HepG2 (cell line): Measurements from ENCODE around the gene TMEM9. TPM values are rescaled to one million over a fixed set of nuclear protein-coding genes. Genes with fewer than 3 reads are reported as not detected.

Experiments
- ATAC-seq: fragments of 200-7000 bp; cut with Tn5 transposase; 3 replicates; pipeline ENCODE4 v1.9.1; 2020; ENCODE audit warnings: mild to moderate bottlenecking, moderate library complexity
- BruUV-seq: library from RNA; stranded (reverse); fragments of 400-500 nt; replicated peaks from 2 replicates; lab custom pipeline; 2021; lab: Mats Ljungman, UMichigan
- CTCF ChIA-PET: fragments of 300-600 bp; formaldehyde crosslinking; extraction: SDS; loops from one replicate; lab custom pipeline; 2021; ENCODE audit warnings: low total read pairs, inconsistent platforms, low intra/inter-chr PET ratio; lab: Yijun Ruan, JAX
- POLR2A ChIA-PET: fragments of 350-600 bp; sonication (Branson Sonifier 250); formaldehyde crosslinking; loops from one replicate; lab custom pipeline; 2020; ENCODE audit warnings: antibody characterized with exemption, inconsistent platforms; lab: Yijun Ruan, JAX
- DNase-seq: peaks from one replicate; pipeline ENCODE4 v3.0.0-alpha.2; 2015; ENCODE audit warnings: low spot score
- FAIRE-seq: peaks from 3 replicates; lab custom pipeline; 2011; peaks lifted over from hg19 to GRCh38; lab: Jason Lieb, UNC
- H2AFZ ChIP-seq: one replicate; pipeline ENCODE4 v1.6.1; 2011; ENCODE audit warnings: low read length, inconsistent platforms
- H3K27ac ChIP-seq: fragments of 300-600 bp; 3 replicates; pipeline ENCODE4 v1.8.0; 2011; ENCODE audit warnings: mixed run types, mild to moderate bottlenecking, mixed read lengths, low read length, inconsistent platforms; ENCODE audit not compliant: insufficient read depth; ENCODE audit errors: extremely low read length
- H3K27me3 ChIP-seq, 2 experiments: fragments of 200-600 bp in 1 of 2; 2 replicates in 1 of 2; 3 replicates in 1 of 2; pipeline versions ENCODE4 v1.6.0 to v1.8.0; 2011; ENCODE audit warnings: low read length in 2 of 2, mild to moderate bottlenecking in 2 of 2, moderate library complexity in 2 of 2, inconsistent platforms in 1 of 2; ENCODE audit not compliant: insufficient read depth in 2 of 2, control insufficient read depth in 1 of 2
- H3K36me3 ChIP-seq, 2 experiments: fragments of 200-600 bp in 1 of 2; replicated peaks in 1 of 2; 2 replicates in 1 of 2; 3 replicates in 1 of 2; pipeline versions ENCODE4 v1.5.1 to v1.8.0; 2011; ENCODE audit warnings: low read length in 2 of 2, inconsistent platforms in 1 of 2; ENCODE audit not compliant: insufficient read depth in 2 of 2, control insufficient read depth in 1 of 2
- H3K4me1 ChIP-seq: 2 replicates; pipeline ENCODE4 v1.5.1; 2012; ENCODE audit warnings: low read length, inconsistent platforms; ENCODE audit not compliant: insufficient read depth
- H3K4me2 ChIP-seq: 2 replicates; pipeline ENCODE4 v1.6.0; 2011; ENCODE audit warnings: low read depth, low read length, inconsistent platforms
- H3K4me3 ChIP-seq, 3 experiments: fragments of 200-600 bp in 1 of 3; sonication (generic), shearing (Covaris generic) in 1 of 3; replicated peaks in 1 of 3; 2 replicates each; pipeline ENCODE4 v1.5.1; 2011 to 2016; ENCODE audit warnings: low read length in 3 of 3, inconsistent platforms in 2 of 3, low read depth in 2 of 3, mild to moderate bottlenecking in 2 of 3, control low read depth in 1 of 3, mixed read lengths in 1 of 3; ENCODE audit not compliant: insufficient read depth in 1 of 3
- H3K79me2 ChIP-seq: one replicate; pipeline ENCODE4 v1.6.1; 2011; ENCODE audit warnings: low read length, inconsistent platforms; ENCODE audit not compliant: insufficient read depth
- H3K9ac ChIP-seq: 2 replicates; pipeline ENCODE4 v1.6.0; 2011; ENCODE audit warnings: mild to moderate bottlenecking, low read depth, low read length, inconsistent platforms; ENCODE audit not compliant: insufficient read depth
- H3K9me3 ChIP-seq: 2 replicates; pipeline ENCODE4 v1.5.1; 2012; ENCODE audit warnings: mild to moderate bottlenecking, low read length
- H4K20me1 ChIP-seq: 2 replicates; pipeline ENCODE4 v1.6.0; 2011; ENCODE audit warnings: inconsistent platforms, mild to moderate bottlenecking, low read length, moderate library complexity; ENCODE audit not compliant: insufficient read depth
- ATRX ChIP-seq: sonication (generic); formaldehyde crosslinking; IDR thresholded peaks from 2 replicates; pipeline ENCODE4 v1.4.0; 2020; ENCODE audit warnings: missing genetic modification reagents, borderline replicate concordance
- BHLHE40 ChIP-seq: IDR thresholded peaks from 2 replicates; pipeline ENCODE4 v1.6.1; 2011; ENCODE audit warnings: low read length, improper control_type of control experiment
- EP300 ChIP-seq, 3 experiments: sonication (generic) in 1 of 3; formaldehyde crosslinking in 1 of 3; IDR thresholded peaks; 2 replicates each; pipeline versions ENCODE4 v1.5.1 to v1.6.1; 2011 to 2020; ENCODE audit warnings: low read depth in 2 of 3, low read length in 2 of 3, borderline replicate concordance in 1 of 3, improper control_type of control experiment in 1 of 3, mild to moderate bottlenecking in 1 of 3, missing genetic modification reagents in 1 of 3, moderate library complexity in 1 of 3
- FOXK1 ChIP-seq: sonication (generic); formaldehyde crosslinking; IDR thresholded peaks from 2 replicates; pipeline ENCODE4 v1.4.0; 2020; ENCODE audit warnings: low read depth, missing genetic modification reagents, borderline replicate concordance
- FOXP1 ChIP-seq, 2 experiments: fragments of 450-650 bp in 1 of 2; IDR thresholded peaks; 2 replicates each; pipeline ENCODE4 v1.6.1; 2017 to 2018; ENCODE audit warnings: antibody characterized with exemption in 1 of 2
- ISL2 ChIP-seq: sonication (generic); formaldehyde crosslinking; IDR thresholded peaks from 2 replicates; pipeline ENCODE4 v1.5.0; 2020; ENCODE audit warnings: missing genetic modification reagents
- MBNL3 ChIP-seq: fragments of 250-450 bp; sonication (Bioruptor Pico); conservative IDR thresholded peaks from 2 replicates; pipeline ENCODE4 v1.8.0; 2022; ENCODE audit warnings: mild to moderate bottlenecking, inconsistent platforms
- NKX3-1 ChIP-seq: sonication (generic); formaldehyde crosslinking; IDR thresholded peaks from 2 replicates; pipeline ENCODE4 v1.5.0; 2020; ENCODE audit warnings: missing genetic modification reagents
- PHF20 ChIP-seq: sonication (generic); formaldehyde crosslinking; IDR thresholded peaks from 2 replicates; pipeline ENCODE4 v1.5.0; 2020; ENCODE audit warnings: mild to moderate bottlenecking, missing genetic modification reagents
- PITX1 ChIP-seq: sonication (generic); formaldehyde crosslinking; IDR thresholded peaks from 2 replicates; pipeline ENCODE4 v1.5.1; 2020; ENCODE audit warnings: mild to moderate bottlenecking, missing genetic modification reagents
- POLR2A ChIP-seq, 2 experiments: IDR thresholded peaks; 2 replicates each; pipeline ENCODE4 v1.6.1; 2011; ENCODE audit warnings: low read depth in 2 of 2, low read length in 2 of 2, mild to moderate bottlenecking in 1 of 2, moderate library complexity in 1 of 2; ENCODE audit not compliant: insufficient read depth in 1 of 2
- SPEN ChIP-seq: sonication (generic); formaldehyde crosslinking; IDR thresholded peaks from 2 replicates; pipeline ENCODE4 v1.5.1; 2020; ENCODE audit warnings: low read depth, mild to moderate bottlenecking, missing genetic modification reagents
- TBX3 ChIP-seq: fragments of 450-650 bp; IDR thresholded peaks from 2 replicates; pipeline ENCODE4 v1.6.1; 2017; ENCODE audit warnings: antibody characterized with exemption, mild to moderate bottlenecking, inconsistent platforms, borderline replicate concordance
- ZNF354B ChIP-seq: sonication (generic); formaldehyde crosslinking; IDR thresholded peaks from 2 replicates; pipeline ENCODE4 v1.8.0; 2022; ENCODE audit warnings: mild to moderate bottlenecking, missing genetic modification reagents
- ZNF430 ChIP-seq: sonication (generic); formaldehyde crosslinking; IDR thresholded peaks from 2 replicates; pipeline ENCODE4 v1.9.0; 2021; ENCODE audit warnings: mild to moderate bottlenecking, missing genetic modification reagents
- ZNF556 ChIP-seq: sonication (generic); formaldehyde crosslinking; IDR thresholded peaks from 2 replicates; pipeline ENCODE4 v1.4.0; 2020; ENCODE audit warnings: mild to moderate bottlenecking, missing genetic modification reagents, borderline replicate concordance
- ZNF703 ChIP-seq: sonication (generic); formaldehyde crosslinking; IDR thresholded peaks from 2 replicates; pipeline ENCODE4 v1.5.1; 2020; ENCODE audit warnings: missing genetic modification reagents, mild to moderate bottlenecking, moderate library complexity, borderline replicate concordance
- ZNF766 ChIP-seq: sonication (generic); formaldehyde crosslinking; IDR thresholded peaks from 2 replicates; pipeline ENCODE4 v1.5.0; 2020; ENCODE audit warnings: missing genetic modification reagents, borderline replicate concordance
- WGBS: methylation state at CpG from one replicate; pipeline ENCODE4 v1.1.6; 2017; ENCODE audit warnings: low lambda C conversion rate; 5-methylcytosine and 5-hydroxymethylcytosine counted together
- in situ Hi-C: cut with HindIII; loops from 2 replicates; pipeline ENCODE4 v1.10.0; 2017; ENCODE audit warnings: low pct_unique_long_range_greater_than_20kb; ENCODE audit not compliant: extremely low pct_ligation_motif_present
- intact Hi-C: fragments of 100-400 bp; cut with micrococcal nuclease; formaldehyde crosslinking; loops from one replicate; pipeline ENCODE4 v1.10.0; 2022; ENCODE audit not compliant: unreplicated experiment
- polyA plus RNA-seq, 8 experiments: library from polyadenylated mRNA; depleted of rRNA in 3 of 8; stranded (reverse) in 7 of 8; unstranded in 1 of 8; fragments of >200 nt; fragmentation: Illumina TruSeq in 4 of 8; extraction: Trizol in 4 of 8; gene quantifications; 2 replicates each; pipeline versions ENCODE4 v1.2.1 to v1.2.3, GENCODE V29; 2011 to 2016; ENCODE audit warnings: low read depth in 4 of 8, missing spikeins in 1 of 8, mixed read lengths in 1 of 8; ENCODE audit not compliant: insufficient read depth in 1 of 8
- total RNA-seq, 5 experiments: library from RNA; depleted of rRNA; stranded (reverse); fragments of >200 nt; fragmentation: Illumina TruSeq; extraction: Trizol; gene quantifications; 2 replicates each; pipeline ENCODE4 v1.2.3, GENCODE V29; 2016; ENCODE audit warnings: low read depth in 1 of 5
- TF ChIP-seq, protein P1 (sequence below): sonication (generic); formaldehyde crosslinking; IDR thresholded peaks from 2 replicates; pipeline ENCODE4 v1.4.0; 2020; ENCODE audit warnings: mild to moderate bottlenecking, missing genetic modification reagents
- TF ChIP-seq, protein P2 (sequence below): sonication (generic); formaldehyde crosslinking; IDR thresholded peaks from 2 replicates; pipeline ENCODE4 v1.9.0; 2021; ENCODE audit warnings: missing genetic modification reagents, borderline replicate concordance

TMEM9 gene
- total and polyA plus RNA-seq, 2 of the 13 experiments (the other 11 are each of a cell fraction or from before 2014, with no cell fraction given), result 60.9 to 102 TPM

DNA sequence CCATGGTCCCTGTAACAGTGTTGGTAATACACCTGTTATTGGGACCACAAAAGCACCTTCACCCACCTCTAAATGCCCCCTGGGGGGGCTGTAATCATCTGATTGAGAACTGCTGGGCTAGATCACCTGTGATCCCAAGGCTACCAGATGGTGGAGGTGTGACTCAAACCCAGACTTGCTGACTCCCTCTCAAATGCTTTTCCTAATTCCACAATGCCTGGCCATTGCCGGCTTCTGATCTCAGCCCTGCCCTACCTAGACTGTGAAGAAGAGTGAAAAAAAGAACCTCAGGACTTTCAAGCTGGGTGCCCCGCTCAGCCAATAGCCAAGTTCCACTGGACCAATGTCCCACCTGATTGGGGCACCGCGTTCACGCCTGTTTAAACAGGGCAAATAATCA lies 9.6 kb downstream of the TMEM9 start:
- ChIA-PET POLR2A (no interaction called here), CTCF (no interaction called here)
- no peak for FAIRE-seq
- Histone ChIP-seq H2AFZ (no peak overlapping the region), H3K79me2 (no peaks in the 10 kb centered on the region), H3K4me2 (no peak overlapping the region), H4K20me1 (0 out of 2 replicates have a peak, but pooled peaks cover 4% of the 10 kb centered on the region), H3K4me1 (no peaks in the 10 kb centered on the region), H3K27me3 (no peaks in the 10 kb centered on the region), H3K9ac (no peak overlapping the region), H3K9me3 (no peaks in the 10 kb centered on the region), H3K4me3 (no peak overlapping the region), H3K36me3 (peaks cover 33 to 95% of the 10 kb centered on the region in 2 experiments), H3K27ac (no peak overlapping the region)
- WGBS, result 80% methylated on average over 5 of the region's 5 CpGs
- no peak for DNase-seq
- ATAC-seq, result no peak
- TF ChIP-seq FOXK1 (CRISPR knock-in tag) (no peak), ATRX (CRISPR knock-in tag) (no peak), FOXP1 (IDR thresholded peaks at IDR 0.05) (no peak), FOXP1 (CRISPR knock-in tag; IDR thresholded peaks at IDR 0.05) (no peak), MBNL3 (CRISPR knock-in tag) (no peak), ZNF354B (no peak), PHF20 (no peak), ZNF556 (no peak), PITX1 (CRISPR knock-in tag) (no peak), EP300 (IDR thresholded peaks at IDR 0.05; ENCODE audit: low read depth in 2 of 2, low read length in 2 of 2) (no peak), EP300 (CRISPR knock-in tag; IDR thresholded peaks at IDR 0.05; ENCODE audit: borderline replicate concordance) (no peak), TBX3 (no peak), BHLHE40 (no peak), ZNF703 (no peak), ZNF430 (CRISPR knock-in tag) (no peak), POLR2A (IDR thresholded peaks at IDR 0.05; ENCODE audit: insufficient read depth in 1 of 2, low read depth in 2 of 2, low read length in 2 of 2) (no peak), ZNF766 (CRISPR knock-in tag) (no peak), NKX3-1 (no peak), ISL2 (CRISPR knock-in tag) (no peak), SPEN (CRISPR knock-in tag) (no peak)
- TF ChIP-seq, protein P1, sequence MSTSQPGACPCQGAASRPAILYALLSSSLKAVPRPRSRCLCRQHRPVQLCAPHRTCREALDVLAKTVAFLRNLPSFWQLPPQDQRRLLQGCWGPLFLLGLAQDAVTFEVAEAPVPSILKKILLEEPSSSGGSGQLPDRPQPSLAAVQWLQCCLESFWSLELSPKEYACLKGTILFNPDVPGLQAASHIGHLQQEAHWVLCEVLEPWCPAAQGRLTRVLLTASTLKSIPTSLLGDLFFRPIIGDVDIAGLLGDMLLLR (CRISPR knock-in tag), result no peak
- TF ChIP-seq, protein P2, sequence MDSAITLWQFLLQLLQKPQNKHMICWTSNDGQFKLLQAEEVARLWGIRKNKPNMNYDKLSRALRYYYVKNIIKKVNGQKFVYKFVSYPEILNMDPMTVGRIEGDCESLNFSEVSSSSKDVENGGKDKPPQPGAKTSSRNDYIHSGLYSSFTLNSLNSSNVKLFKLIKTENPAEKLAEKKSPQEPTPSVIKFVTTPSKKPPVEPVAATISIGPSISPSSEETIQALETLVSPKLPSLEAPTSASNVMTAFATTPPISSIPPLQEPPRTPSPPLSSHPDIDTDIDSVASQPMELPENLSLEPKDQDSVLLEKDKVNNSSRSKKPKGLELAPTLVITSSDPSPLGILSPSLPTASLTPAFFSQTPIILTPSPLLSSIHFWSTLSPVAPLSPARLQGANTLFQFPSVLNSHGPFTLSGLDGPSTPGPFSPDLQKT (CRISPR knock-in tag), result no peak
- intact Hi-C loops (no loop called here), in situ Hi-C loops (loop anchor here (5.0 kb wide), 1 partner anchor 73 kb away; no protein-coding TSS in a partner anchor)
- BruUV-seq, result no TSS peak
